Astrocyte of the cerebellum (primary cell): Measurements from ENCODE around the gene CTRB1.

Source experiments
- DNase-seq: peaks from one replicate; pipeline ENCODE4 v3.0.0-alpha.2; 2011; ENCODE audit warnings: low read depth
- H3K4me3 ChIP-seq: 2 replicates; pipeline ENCODE4 v1.5.1; 2011; ENCODE audit warnings: mild to moderate bottlenecking, low read depth, low read length, moderate library complexity
- in situ Hi-C: cut with HindIII; loops from 2 replicates; pipeline ENCODE4 v1.10.0; 2017; ENCODE audit warnings: low sequenced_read_pairs
- TF ChIP-seq, protein P1 (sequence below): IDR thresholded peaks from 2 replicates; pipeline ENCODE4 v1.5.1; 2012; ENCODE audit warnings: low read length, low read depth, moderate library complexity, mild to moderate bottlenecking; ENCODE audit errors: missing control alignments

The CTRB1 gene

DNA sequence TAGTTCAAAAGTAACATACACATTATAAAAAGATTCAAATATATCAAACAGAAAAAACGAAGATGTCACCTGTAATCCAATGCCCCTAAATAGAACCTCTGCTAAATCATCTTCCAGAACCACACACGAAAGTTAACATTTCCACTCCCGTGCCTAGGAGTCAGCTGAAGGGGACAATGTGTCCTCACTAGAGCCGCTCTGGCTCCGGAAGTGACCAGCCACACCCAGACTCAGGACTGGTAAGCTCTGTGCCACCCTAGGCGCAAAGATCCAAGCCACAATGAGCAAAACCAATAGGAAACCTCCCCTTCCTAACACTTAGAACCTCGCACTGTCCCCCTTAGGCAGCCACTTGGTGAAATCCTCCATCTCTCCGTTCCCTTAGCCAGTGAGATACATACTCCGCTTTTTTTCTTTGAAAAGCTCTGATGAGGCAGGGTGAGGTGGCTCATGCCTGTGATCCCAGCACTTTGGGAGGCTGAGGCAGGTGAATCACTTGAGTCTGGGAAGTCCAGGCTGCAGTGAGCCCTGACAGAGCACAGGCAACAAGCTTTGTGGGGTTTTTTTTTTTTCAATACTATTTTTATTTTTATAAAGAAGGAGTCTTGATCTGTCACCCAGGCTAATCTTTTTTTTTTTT, 11.8 kb downstream of the CTRB1 start:
- TF ChIP-seq, protein P1, sequence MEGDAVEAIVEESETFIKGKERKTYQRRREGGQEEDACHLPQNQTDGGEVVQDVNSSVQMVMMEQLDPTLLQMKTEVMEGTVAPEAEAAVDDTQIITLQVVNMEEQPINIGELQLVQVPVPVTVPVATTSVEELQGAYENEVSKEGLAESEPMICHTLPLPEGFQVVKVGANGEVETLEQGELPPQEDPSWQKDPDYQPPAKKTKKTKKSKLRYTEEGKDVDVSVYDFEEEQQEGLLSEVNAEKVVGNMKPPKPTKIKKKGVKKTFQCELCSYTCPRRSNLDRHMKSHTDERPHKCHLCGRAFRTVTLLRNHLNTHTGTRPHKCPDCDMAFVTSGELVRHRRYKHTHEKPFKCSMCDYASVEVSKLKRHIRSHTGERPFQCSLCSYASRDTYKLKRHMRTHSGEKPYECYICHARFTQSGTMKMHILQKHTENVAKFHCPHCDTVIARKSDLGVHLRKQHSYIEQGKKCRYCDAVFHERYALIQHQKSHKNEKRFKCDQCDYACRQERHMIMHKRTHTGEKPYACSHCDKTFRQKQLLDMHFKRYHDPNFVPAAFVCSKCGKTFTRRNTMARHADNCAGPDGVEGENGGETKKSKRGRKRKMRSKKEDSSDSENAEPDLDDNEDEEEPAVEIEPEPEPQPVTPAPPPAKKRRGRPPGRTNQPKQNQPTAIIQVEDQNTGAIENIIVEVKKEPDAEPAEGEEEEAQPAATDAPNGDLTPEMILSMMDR, result no peak
- DNase-seq, result no peak
- in situ Hi-C loops, result loop anchor here (25.0 kb wide), 1 partner anchor 157 kb away; no protein-coding TSS in a partner anchor
- no peak overlapping the region for H3K4me3 ChIP-seq

DNA sequence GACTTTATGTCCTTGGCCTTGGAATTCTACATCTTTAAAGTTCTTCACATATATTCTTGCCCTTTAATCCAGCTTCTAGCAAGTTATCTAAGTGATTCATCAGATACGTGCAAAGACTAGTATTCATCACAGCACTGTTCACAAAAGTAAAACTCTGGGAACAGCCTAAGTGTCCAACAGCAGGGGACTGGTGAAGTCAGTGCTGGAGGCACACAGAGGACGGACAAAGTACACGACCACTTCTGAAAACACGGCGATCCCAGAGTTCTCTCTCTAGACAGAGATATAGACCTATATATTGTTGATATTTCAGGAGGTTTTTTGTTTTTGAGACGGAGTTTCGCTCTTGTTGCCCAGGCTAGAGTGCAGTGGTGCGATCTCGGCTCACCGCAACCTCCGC, 12.8 kb downstream of the CTRB1 start:
- no peak for DNase-seq
- TF ChIP-seq, protein P1, result no peak
- no peak overlapping the region for H3K4me3 ChIP-seq
- in situ Hi-C loops, result loop anchor here (25.0 kb wide), 1 partner anchor 156 kb away; no protein-coding TSS in a partner anchor

DNA sequence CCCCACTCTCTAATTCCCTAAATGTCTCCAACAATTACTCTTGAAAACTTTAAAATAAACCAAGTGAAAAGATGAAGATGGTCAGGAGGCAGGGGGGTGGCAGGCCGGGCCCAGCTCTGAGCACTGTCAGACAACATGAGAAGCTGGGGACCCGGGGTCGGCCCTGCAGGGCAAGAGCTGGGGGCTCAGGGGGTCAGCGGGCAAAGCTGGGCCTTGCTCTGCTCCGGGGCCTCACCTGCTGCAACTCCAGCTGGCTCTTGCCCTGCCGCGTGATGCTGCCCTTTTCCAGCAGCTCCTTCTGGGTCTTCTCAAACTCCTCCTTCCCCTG, 14.8 kb downstream of the CTRB1 start:
- H3K4me3 ChIP-seq, result no peak overlapping the region
- DNase-seq, result no peak
- in situ Hi-C loops, result loop anchor here (25.0 kb wide), 1 partner anchor 154 kb away; no protein-coding TSS in a partner anchor
- TF ChIP-seq, protein P1, result no peak

DNA sequence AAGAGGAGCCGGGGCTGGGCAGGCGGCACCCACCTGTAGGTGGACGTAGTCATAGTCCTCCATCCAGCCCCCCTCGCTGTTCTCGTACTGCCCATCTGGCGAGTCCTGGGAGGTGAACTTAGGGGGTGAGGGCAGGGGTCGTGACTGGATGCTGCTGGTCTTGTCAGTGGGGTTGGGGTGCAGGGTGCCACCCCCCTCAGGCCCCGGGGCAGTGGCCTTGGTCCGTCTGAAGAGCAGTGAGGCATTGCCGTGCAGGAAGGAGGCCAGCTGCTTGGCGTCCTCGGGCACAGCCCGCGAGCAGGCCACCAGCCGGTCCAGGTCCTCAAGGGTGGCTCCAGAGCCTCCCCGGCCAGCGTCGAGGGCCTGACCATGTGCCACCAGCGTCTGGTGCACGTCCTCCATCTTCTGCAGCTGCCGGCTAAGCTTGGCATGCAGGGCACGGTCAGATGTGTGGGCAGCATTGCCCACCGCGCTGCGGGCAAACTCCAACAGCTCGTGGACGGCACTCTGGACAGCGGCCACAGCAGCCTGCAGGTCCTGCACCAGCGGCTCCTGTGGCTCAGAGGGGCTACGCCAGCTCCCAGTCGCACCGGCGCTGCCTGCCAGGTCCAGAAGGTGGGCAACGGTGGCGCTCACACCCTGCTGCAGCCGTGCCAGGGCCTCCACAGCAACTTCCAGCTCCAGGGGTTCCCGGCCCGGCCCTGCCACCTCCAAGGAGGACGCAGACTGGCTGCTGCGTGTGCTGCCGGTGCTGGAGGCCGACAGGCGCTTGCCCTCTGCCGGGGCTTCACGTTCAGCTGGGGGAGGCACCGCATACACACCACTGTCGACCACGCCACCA, 16.3 kb downstream of the CTRB1 start:
- TF ChIP-seq, protein P1, result no peak
- in situ Hi-C loops, result loop anchor here (5.0 to 25.0 kb wide), 3 partner anchors 38 to 152 kb away; no protein-coding TSS in a partner anchor

DNA sequence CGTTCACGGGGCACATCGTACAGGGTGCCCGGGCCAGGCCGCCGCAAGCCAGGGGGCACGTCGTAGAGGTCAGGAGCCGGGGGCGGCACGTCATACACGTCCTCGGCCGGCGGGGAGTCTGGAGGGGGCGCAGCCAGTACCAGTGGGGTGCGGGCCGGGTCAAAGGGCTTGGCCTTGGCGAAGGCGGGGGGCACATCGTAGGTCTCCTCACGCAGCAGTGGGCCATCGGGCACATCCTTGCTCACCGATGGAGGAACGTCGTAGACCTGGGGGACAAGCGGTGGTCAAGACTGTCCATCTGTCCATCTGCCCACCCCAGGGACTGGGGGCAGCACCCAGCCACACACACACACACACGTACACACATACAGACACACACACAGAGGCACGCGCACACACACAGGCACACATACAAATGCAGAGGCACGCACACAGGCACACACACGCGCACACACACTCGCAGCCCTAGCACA, 17.0 kb downstream of the CTRB1 start:
- TF ChIP-seq, protein P1, result no peak
- no peak for DNase-seq
- H3K4me3 ChIP-seq, result no peak overlapping the region
- in situ Hi-C loops, result loop anchor here (5.0 to 25.0 kb wide), 3 partner anchors 38 to 152 kb away; no protein-coding TSS in a partner anchor

More for the DNA sequence above, 16.3 kb downstream of the CTRB1 start:
- H3K4me3 ChIP-seq, result no peak overlapping the region
- DNase-seq, result no peak

DNA sequence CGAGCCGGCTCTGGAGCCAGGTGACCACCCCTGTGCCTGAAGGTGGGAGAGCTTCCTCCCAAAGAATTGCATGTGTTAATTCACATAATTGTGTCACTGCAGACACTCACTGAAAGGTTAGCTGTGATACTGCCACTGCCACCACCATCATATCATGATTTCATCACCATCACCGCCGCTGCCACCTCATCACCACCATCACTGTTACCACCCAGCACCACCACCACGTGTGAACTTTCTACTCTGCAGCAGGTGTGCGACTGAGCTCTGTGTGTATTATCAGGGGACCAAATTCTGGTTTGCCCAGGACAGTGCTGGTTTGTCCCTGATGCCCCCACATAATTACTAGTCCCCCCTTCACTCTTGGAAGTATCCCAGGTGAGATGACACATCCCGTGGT, 17.4 kb downstream of the CTRB1 start:
- in situ Hi-C loops, result loop anchor here (5.0 to 25.0 kb wide), 3 partner anchors 39 to 151 kb away; no protein-coding TSS in a partner anchor
- H3K4me3 ChIP-seq, result no peak overlapping the region
- no peak for DNase-seq
- TF ChIP-seq, protein P1, result no peak
